H9 (cell line): Measurements from ENCODE around the gene ADGRL3. TPM values are rescaled to one million over a fixed set of nuclear protein-coding genes. Genes with fewer than 3 reads are reported as not detected.

Experiments
- DNase-seq: peaks from one replicate; pipeline ENCODE4 v3.0.0-alpha.2; 2017
- H2AFZ ChIP-seq: one replicate; pipeline ENCODE4 v1.6.1; 2013; ENCODE audit warnings: mild to moderate bottlenecking, low read length, control low read depth, moderate library complexity
- H2AK5ac ChIP-seq: 2 replicates; pipeline ENCODE4 v1.6.1; 2013; ENCODE audit warnings: low read length, control low read depth, mixed read lengths; ENCODE audit not compliant: insufficient read length
- H2BK120ac ChIP-seq: one replicate; pipeline ENCODE4 v1.6.1; 2013; ENCODE audit warnings: low read depth, mild to moderate bottlenecking, low read length, control low read depth, inconsistent platforms; ENCODE audit not compliant: poor library complexity, severe bottlenecking
- H2BK12ac ChIP-seq: 2 replicates; pipeline ENCODE4 v1.6.1; 2013; ENCODE audit warnings: low read length, control low read depth, mixed read lengths, low read depth; ENCODE audit not compliant: insufficient read length
- H2BK15ac ChIP-seq: 2 replicates; pipeline ENCODE4 v1.6.1; 2013; ENCODE audit warnings: low read depth, low read length, control low read depth
- H2BK20ac ChIP-seq: one replicate; pipeline ENCODE4 v1.6.1; 2013; ENCODE audit warnings: low read depth, mild to moderate bottlenecking, low read length, control low read depth, inconsistent platforms; ENCODE audit not compliant: poor library complexity, severe bottlenecking
- H2BK5ac ChIP-seq: 2 replicates; pipeline ENCODE4 v1.6.1; 2013; ENCODE audit warnings: low read length, control low read depth, mixed read lengths; ENCODE audit not compliant: insufficient read length
- H3K14ac ChIP-seq: 2 replicates; pipeline ENCODE4 v1.6.1; 2013; ENCODE audit warnings: low read length, control low read depth; ENCODE audit not compliant: insufficient read depth
- H3K18ac ChIP-seq: 2 replicates; pipeline ENCODE4 v1.6.1; 2013; ENCODE audit warnings: low read depth, mild to moderate bottlenecking, mixed read lengths, low read length, control low read depth; ENCODE audit not compliant: insufficient read length
- H3K23ac ChIP-seq: 2 replicates; pipeline ENCODE4 v1.6.1; 2013; ENCODE audit warnings: low read length, control low read depth, mixed read lengths, low read depth; ENCODE audit not compliant: insufficient read length
- H3K23me2 ChIP-seq: 2 replicates; pipeline ENCODE4 v1.6.1; 2013; ENCODE audit warnings: low read depth, mild to moderate bottlenecking, mixed read lengths, low read length, control low read depth; ENCODE audit not compliant: insufficient read length, poor library complexity, severe bottlenecking
- H3K27ac ChIP-seq: 2 replicates; pipeline ENCODE4 v1.5.1; 2013; ENCODE audit warnings: low read length, control low read depth, mixed read lengths, low read depth; ENCODE audit not compliant: insufficient read length
- H3K27me3 ChIP-seq: 2 replicates; pipeline ENCODE4 v1.6.1; 2013; ENCODE audit warnings: low read length, control low read depth, inconsistent platforms; ENCODE audit not compliant: insufficient read depth
- H3K4ac ChIP-seq: 2 replicates; pipeline ENCODE4 v1.6.1; 2013; ENCODE audit warnings: low read depth, mild to moderate bottlenecking, control low read depth, inconsistent platforms, low read length, moderate library complexity
- H3K4me1 ChIP-seq: 2 replicates; pipeline ENCODE4 v1.6.1; 2013; ENCODE audit warnings: low read length, control low read depth, inconsistent platforms; ENCODE audit not compliant: insufficient read depth
- H3K4me2 ChIP-seq: 2 replicates; pipeline ENCODE4 v1.6.1; 2013; ENCODE audit warnings: low read length, control low read depth, mixed read lengths; ENCODE audit not compliant: insufficient read length, insufficient read depth
- H3K56ac ChIP-seq: 2 replicates; pipeline ENCODE4 v1.6.1; 2013; ENCODE audit warnings: low read depth, mild to moderate bottlenecking, mixed read lengths, low read length, control low read depth; ENCODE audit not compliant: insufficient read length
- H3K79me1 ChIP-seq: 2 replicates; pipeline ENCODE4 v1.6.1; 2013; ENCODE audit warnings: low read depth, mild to moderate bottlenecking, moderate library complexity, low read length, control low read depth, inconsistent platforms; ENCODE audit not compliant: insufficient read depth, poor library complexity, severe bottlenecking
- H3K79me2 ChIP-seq: 2 replicates; pipeline ENCODE4 v1.6.1; 2013; ENCODE audit warnings: low read length, control low read depth, inconsistent platforms; ENCODE audit not compliant: insufficient read depth
- H3K9ac ChIP-seq: 2 replicates; pipeline ENCODE4 v1.6.1; 2013; ENCODE audit warnings: low read length, control low read depth, mixed read lengths; ENCODE audit not compliant: insufficient read length; ENCODE audit errors: extremely low read depth
- H3K9me3 ChIP-seq: one replicate; pipeline ENCODE4 v1.6.1; 2013; ENCODE audit warnings: low read depth, low read length, inconsistent platforms; ENCODE audit not compliant: control insufficient read depth
- H3T11ph ChIP-seq: one replicate; pipeline ENCODE4 v1.6.1; 2013; ENCODE audit warnings: mild to moderate bottlenecking, low read length, control low read depth, inconsistent platforms
- H4K20me1 ChIP-seq: one replicate; pipeline ENCODE4 v1.6.1; 2013; ENCODE audit not compliant: control insufficient read depth, insufficient read length, insufficient read depth
- H4K5ac ChIP-seq: 2 replicates; pipeline ENCODE4 v1.6.1; 2013; ENCODE audit warnings: low read depth, mild to moderate bottlenecking, mixed read lengths, low read length, control low read depth; ENCODE audit not compliant: insufficient read length
- H4K8ac ChIP-seq: replicated peaks from 2 replicates; pipeline ENCODE4 v1.6.1; 2013; ENCODE audit warnings: low read length, control low read depth, mixed read lengths, low read depth; ENCODE audit not compliant: insufficient read length
- H4K91ac ChIP-seq: 2 replicates; pipeline ENCODE4 v1.6.1; 2013; ENCODE audit warnings: low read depth, mild to moderate bottlenecking, moderate library complexity, mixed read lengths, low read length, control low read depth; ENCODE audit not compliant: insufficient read length
- H3K27ac Mint-ChIP-seq, 3 experiments: 2 replicates in 2 of 3; 3 replicates in 1 of 3; pipeline ENCODE4 v1.8.0; 2020 to 2021; ENCODE audit warnings: mixed read lengths in 3 of 3, mild to moderate bottlenecking in 1 of 3, moderate library complexity in 1 of 3
- H3K27me3 Mint-ChIP-seq: 2 replicates; pipeline ENCODE4 v1.8.0; 2021; ENCODE audit warnings: low read depth, mild to moderate bottlenecking, moderate library complexity, mixed read lengths
- H3K36me3 Mint-ChIP-seq, 3 experiments: 2 replicates in 2 of 3; 3 replicates in 1 of 3; pipeline ENCODE4 v1.8.0; 2020 to 2021; ENCODE audit warnings: low read depth in 3 of 3, mixed read lengths in 3 of 3; ENCODE audit not compliant: insufficient read depth in 1 of 3
- H3K4me1 Mint-ChIP-seq, 2 experiments: 2 replicates each; pipeline ENCODE4 v1.8.0; 2020; ENCODE audit warnings: mixed read lengths in 2 of 2
- H3K4me3 Mint-ChIP-seq, 2 experiments: 2 replicates in 1 of 2; 3 replicates in 1 of 2; pipeline ENCODE4 v1.8.0; 2020 to 2021; ENCODE audit warnings: mild to moderate bottlenecking in 2 of 2, mixed read lengths in 2 of 2, moderate library complexity in 1 of 2
- H3K9me3 Mint-ChIP-seq, 2 experiments: 2 replicates in 1 of 2; 3 replicates in 1 of 2; pipeline ENCODE4 v1.8.0; 2020; ENCODE audit warnings: mild to moderate bottlenecking in 2 of 2, mixed read lengths in 2 of 2, moderate library complexity in 1 of 2
- WGBS: extraction: QIAGEN DNeasy Blood & Tissue Kit; methylation state at CpG from one replicate; pipeline ENCODE4 v1.1.7; 2013; ENCODE audit warnings: missing lambda C conversion rate, low lambda C conversion rate, mixed read lengths; ENCODE audit not compliant: insufficient read length; ENCODE audit errors: extremely low coverage; 5-methylcytosine and 5-hydroxymethylcytosine counted together
- total RNA-seq: library from RNA; stranded (reverse); gene quantifications from 2 replicates; pipeline ENCODE4 v1.2.1, GENCODE V29; 2021
- TF ChIP-seq, protein P1 (sequence below): fragments of 200-600 bp; sonication (generic); conservative IDR thresholded peaks from 3 replicates; pipeline ENCODE4 v1.8.0; 2021; ENCODE audit warnings: antibody characterized with exemption, mild to moderate bottlenecking

Gene ADGRL3
- total RNA-seq, 1 experiment from 2014 or later, result 5.9 TPM

DNA sequence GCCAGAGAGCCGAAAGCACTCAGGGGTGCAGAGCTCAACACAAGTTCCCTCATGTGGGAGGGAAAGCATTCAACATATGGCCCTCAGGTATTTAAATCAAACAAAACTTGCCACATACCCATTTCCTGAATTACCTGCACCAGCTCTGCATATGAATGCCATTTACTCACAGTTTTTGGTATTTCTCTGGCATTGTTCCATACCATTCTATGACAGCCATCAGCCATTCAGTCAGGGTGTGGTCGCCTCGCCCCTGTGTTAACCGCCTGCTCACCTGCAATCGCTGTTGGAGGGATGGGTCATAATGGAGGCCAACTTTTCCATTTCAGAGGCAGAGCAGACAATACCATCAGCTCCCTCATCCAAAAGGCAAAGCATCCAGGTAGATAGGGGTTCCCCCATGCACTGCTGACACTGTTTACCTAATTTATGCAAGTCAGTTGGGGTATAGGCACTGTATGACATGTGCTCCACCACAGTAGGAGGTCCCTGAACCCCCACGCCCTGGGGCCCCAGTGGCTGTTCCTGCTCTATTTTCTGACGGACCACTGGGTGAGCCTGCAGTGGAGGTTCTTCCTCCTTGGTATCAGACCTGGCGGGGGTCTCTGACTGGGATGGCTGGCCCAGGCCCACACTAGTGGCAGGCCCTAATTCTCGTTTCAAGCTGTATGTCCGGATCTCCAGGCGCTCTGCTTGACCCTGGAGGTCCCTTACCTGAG, 227.1 kb downstream of the ADGRL3 start:
- no peak for DNase-seq
- Histone ChIP-seq H3K79me1 (no peaks in the 10 kb centered on the region), H3K9me3 (no peaks in the 10 kb centered on the region), H3K4ac (no peak overlapping the region), H4K5ac (no peak overlapping the region), H2AK5ac (no peak overlapping the region), H3K14ac (no peak overlapping the region; the same call in 1 of the 2 replicates), H2BK20ac (no peak overlapping the region), H3K79me2 (no peaks in the 10 kb centered on the region), H3K27ac (no peak overlapping the region), H3K18ac (no peak overlapping the region), H3K56ac (no peak overlapping the region), H2AFZ (no peak overlapping the region), H3K4me1 (no peaks in the 10 kb centered on the region), H2BK15ac (no peak overlapping the region), H3K23ac (no peak overlapping the region), H3K9ac (no peak overlapping the region), H2BK12ac (no peak overlapping the region), H3K23me2 (no peaks in the 10 kb centered on the region), H3K4me2 (no peak overlapping the region), H3T11ph (no peak overlapping the region), H4K91ac (no peak overlapping the region), H3K27me3 (no peaks in the 10 kb centered on the region), H4K20me1 (no peaks in the 10 kb centered on the region), H2BK120ac (no peak overlapping the region), H2BK5ac (no peak overlapping the region), H4K8ac (no peak overlapping the region)
- Mint-ChIP-seq H3K4me3 (no peak overlapping the region), H3K4me1 (no peaks in the 10 kb centered on the region), H3K36me3 (peaks cover 0 to 22% (median 17%) of the 10 kb centered on the region in 3 experiments; a peak in 6 of 7 replicates), H3K27ac (peak overlapping the region in 1 of 3 experiments; percentile 90; a peak in 2 of 7 replicates), H3K27me3 (no peaks in the 10 kb centered on the region; the same call in 1 of the 2 replicates), H3K9me3 (peaks cover 8 to 11% of the 10 kb centered on the region in 2 experiments; a peak in 4 of 5 replicates)
- no CpG with 5 or more reads among the region's 11 CpGs for WGBS
- TF ChIP-seq, protein P1, sequence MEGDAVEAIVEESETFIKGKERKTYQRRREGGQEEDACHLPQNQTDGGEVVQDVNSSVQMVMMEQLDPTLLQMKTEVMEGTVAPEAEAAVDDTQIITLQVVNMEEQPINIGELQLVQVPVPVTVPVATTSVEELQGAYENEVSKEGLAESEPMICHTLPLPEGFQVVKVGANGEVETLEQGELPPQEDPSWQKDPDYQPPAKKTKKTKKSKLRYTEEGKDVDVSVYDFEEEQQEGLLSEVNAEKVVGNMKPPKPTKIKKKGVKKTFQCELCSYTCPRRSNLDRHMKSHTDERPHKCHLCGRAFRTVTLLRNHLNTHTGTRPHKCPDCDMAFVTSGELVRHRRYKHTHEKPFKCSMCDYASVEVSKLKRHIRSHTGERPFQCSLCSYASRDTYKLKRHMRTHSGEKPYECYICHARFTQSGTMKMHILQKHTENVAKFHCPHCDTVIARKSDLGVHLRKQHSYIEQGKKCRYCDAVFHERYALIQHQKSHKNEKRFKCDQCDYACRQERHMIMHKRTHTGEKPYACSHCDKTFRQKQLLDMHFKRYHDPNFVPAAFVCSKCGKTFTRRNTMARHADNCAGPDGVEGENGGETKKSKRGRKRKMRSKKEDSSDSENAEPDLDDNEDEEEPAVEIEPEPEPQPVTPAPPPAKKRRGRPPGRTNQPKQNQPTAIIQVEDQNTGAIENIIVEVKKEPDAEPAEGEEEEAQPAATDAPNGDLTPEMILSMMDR, result no peak
